Activated naive CD8-positive, alpha-beta T cell (primary cell): ENCODE data around the gene CAMTA1.

Source experiments
- H3K27ac Mint-ChIP-seq: one replicate; pipeline ENCODE4 v1.8.0; 2021; ENCODE audit warnings: mixed read lengths
- H3K27me3 Mint-ChIP-seq: one replicate; pipeline ENCODE4 v1.8.0; 2021; ENCODE audit warnings: mixed read lengths
- H3K36me3 Mint-ChIP-seq: one replicate; pipeline ENCODE4 v1.8.0; 2021; ENCODE audit warnings: mixed read lengths
- H3K4me1 Mint-ChIP-seq: one replicate; pipeline ENCODE4 v1.8.0; 2021; ENCODE audit warnings: low read depth, mixed read lengths
- H3K4me3 Mint-ChIP-seq: one replicate; pipeline ENCODE4 v1.8.0; 2021; ENCODE audit warnings: mild to moderate bottlenecking, mixed read lengths
- H3K9me3 Mint-ChIP-seq: one replicate; pipeline ENCODE4 v1.8.0; 2021; ENCODE audit warnings: low read depth, mixed read lengths

CAMTA1 gene

GRCh38 chr1:6867321-6867720 lies 82.1 kb downstream of the CAMTA1 start:
- Mint-ChIP-seq H3K9me3 (no peaks in the 10 kb centered on the region), H3K27ac (no peak overlapping the region), H3K4me1 (peaks cover 42% of the 10 kb centered on the region), H3K27me3 (no peaks in the 10 kb centered on the region), H3K4me3 (no peak overlapping the region), H3K36me3 (peaks cover 12% of the 10 kb centered on the region)

- Mint-ChIP-seq H3K27me3 (no peaks in the 10 kb centered on the region), H3K27ac (no peak overlapping the region), H3K4me3 (no peak overlapping the region), H3K4me1 (peaks cover 48% of the 10 kb centered on the region), H3K9me3 (no peaks in the 10 kb centered on the region), H3K36me3 (peaks cover 16% of the 10 kb centered on the region)
Measured at GRCh38 chr1:6867729-6868659, 82.7 kb downstream of the CAMTA1 start.

GRCh38 chr1:6868660-6869380 lies 83.6 kb downstream of the CAMTA1 start:
- Mint-ChIP-seq H3K4me3 (no peak overlapping the region), H3K27me3 (no peaks in the 10 kb centered on the region), H3K27ac (peak overlapping the region; percentile 17), H3K9me3 (no peaks in the 10 kb centered on the region), H3K4me1 (peaks cover 45% of the 10 kb centered on the region), H3K36me3 (peaks cover 13% of the 10 kb centered on the region)

DNA sequence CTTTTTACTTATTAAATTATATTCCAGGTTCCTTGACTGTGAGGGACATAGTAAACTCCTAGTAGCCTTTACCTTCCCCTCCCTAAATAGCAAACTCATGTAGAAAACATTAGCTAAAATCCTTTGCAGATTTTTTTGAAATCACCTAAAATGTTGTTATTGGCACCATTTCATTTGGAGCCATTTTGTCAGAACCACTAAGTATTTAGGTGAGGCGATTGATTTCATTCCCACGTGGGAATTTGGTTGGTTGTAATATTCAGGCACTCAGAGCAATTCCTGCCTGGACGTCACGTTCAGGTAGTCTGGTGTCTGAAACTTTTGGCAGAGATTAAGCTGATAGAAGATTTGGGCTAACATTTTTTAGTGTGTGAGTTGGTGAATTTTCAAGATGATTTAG lies 84.3 kb downstream of the CAMTA1 start:
- H3K27ac Mint-ChIP-seq = no peak overlapping the region
- H3K9me3 Mint-ChIP-seq = no peaks in the 10 kb centered on the region
- H3K4me1 Mint-ChIP-seq = peaks cover 43% of the 10 kb centered on the region
- H3K36me3 Mint-ChIP-seq = peaks cover 7% of the 10 kb centered on the region
- H3K27me3 Mint-ChIP-seq = no peaks in the 10 kb centered on the region
- no peak overlapping the region for H3K4me3 Mint-ChIP-seq

DNA sequence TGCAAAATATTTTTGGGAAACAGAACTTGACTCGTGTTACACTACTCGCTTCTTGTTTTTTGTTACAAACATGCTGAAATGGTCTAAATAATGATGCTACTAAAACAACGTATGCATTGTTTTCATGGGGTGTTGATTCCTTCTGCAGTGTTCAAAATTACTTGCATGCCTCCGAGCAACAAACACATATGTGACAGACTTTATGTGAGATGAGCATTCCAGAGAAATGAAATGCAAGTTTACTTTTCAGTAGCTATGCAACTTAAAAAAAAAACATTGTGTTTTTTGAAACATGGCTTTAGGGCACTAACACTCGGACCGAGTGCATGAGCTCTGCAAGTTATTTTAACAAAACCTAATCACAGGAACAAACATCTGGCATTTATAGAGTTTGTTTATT lies 84.8 kb downstream of the CAMTA1 start:
- Mint-ChIP-seq H3K9me3 (no peaks in the 10 kb centered on the region), H3K27ac (no peak overlapping the region), H3K4me1 (peaks cover 41% of the 10 kb centered on the region), H3K4me3 (no peak overlapping the region), H3K36me3 (peaks cover 6% of the 10 kb centered on the region), H3K27me3 (no peaks in the 10 kb centered on the region)

DNA sequence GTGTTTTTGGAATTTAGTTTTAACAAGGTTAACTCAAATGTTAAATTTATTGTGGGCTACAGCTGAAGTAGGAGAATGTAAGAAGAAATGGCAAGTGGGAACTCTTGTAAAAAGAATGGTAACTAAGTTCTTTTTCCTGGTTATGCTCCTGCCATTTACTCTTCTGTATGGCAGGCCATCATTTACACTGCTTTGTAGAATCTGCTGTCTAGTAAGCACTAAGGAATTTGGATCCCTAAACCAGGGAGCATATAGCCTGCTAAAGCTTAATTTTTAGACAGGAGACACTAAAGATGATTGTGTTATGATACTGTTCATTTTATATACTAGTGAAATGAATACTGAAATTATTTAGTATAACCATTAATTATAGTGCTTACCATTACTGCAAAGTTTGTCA lies 85.3 kb downstream of the CAMTA1 start:
- Mint-ChIP-seq H3K36me3 (peaks cover 6% of the 10 kb centered on the region), H3K27me3 (no peaks in the 10 kb centered on the region), H3K4me3 (no peak overlapping the region), H3K27ac (no peak overlapping the region), H3K9me3 (no peaks in the 10 kb centered on the region), H3K4me1 (peaks cover 41% of the 10 kb centered on the region)

DNA sequence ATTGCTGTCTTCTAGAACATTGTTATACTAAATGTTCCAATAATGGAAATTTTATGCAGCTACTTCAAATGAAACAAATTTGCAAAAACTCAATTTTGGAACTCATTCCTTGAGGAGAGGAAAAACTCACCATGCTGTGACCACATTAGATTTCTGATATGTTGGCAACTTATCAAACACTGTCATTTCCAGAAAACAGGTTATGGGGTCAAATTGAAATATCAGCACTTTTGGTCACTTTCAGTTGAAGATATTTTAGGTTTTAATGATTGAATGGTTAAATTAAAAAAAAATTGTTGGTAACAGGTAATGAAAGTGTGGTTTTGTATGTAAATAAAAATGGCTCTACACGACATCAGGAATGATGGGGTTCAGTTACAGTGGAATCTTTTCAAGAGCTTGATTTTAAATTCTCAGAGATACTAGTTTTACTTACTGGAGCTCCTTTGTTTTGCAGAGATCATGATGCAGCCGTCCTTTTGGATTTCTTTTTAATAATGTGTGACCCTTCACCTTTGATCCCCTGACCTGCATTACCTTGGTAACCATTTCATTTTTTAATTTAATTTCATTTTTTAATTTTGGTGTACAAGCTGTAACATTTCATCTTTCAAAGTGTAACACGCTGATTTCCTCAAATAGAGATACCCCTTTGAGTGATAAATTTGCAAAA lies 86.2 kb downstream of the CAMTA1 start:
- no peak overlapping the region for H3K27ac Mint-ChIP-seq
- H3K9me3 Mint-ChIP-seq = no peaks in the 10 kb centered on the region
- peaks cover 6% of the 10 kb centered on the region for H3K36me3 Mint-ChIP-seq
- peaks cover 35% of the 10 kb centered on the region for H3K4me1 Mint-ChIP-seq
- H3K4me3 Mint-ChIP-seq = no peak overlapping the region
- no peaks in the 10 kb centered on the region for H3K27me3 Mint-ChIP-seq

DNA sequence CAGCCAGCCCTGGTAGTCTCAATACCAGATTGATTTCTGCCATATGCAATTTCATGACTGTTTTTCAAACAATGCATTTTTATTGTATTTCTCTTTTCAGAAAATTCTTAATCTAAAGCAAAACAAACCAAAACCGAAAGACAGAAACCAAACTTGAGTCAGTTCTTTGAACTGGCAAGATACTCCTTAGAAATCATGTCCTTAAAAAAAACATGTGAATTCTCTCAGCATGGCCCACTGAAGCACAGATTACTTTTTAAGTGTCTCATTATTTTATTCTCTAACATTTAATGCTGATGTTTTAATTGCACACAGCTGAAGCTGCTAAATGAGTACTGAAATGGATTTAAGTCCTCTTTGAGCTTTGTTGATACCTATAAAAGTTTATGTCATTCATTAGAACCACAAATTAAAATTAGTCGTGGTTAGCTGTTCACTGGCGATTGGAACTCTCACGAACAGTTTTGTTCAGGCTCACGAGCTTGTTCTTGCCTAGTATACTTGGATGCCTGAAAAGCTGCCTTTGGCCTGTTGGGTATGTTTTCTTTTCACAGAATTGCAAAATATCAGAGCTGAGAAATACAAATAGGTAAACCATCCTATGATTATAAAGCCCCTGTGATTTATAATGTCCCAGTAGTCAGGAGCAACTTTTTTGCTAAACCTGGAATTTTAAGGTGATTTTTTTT lies 87.5 kb downstream of the CAMTA1 start:
- Mint-ChIP-seq H3K4me1 (peaks cover 30% of the 10 kb centered on the region), H3K4me3 (no peak overlapping the region), H3K36me3 (peaks cover 11% of the 10 kb centered on the region), H3K27ac (no peak overlapping the region), H3K9me3 (no peaks in the 10 kb centered on the region), H3K27me3 (no peaks in the 10 kb centered on the region)

- Mint-ChIP-seq H3K27ac (no peak overlapping the region), H3K36me3 (peaks cover 11% of the 10 kb centered on the region), H3K4me1 (peaks cover 24% of the 10 kb centered on the region), H3K27me3 (no peaks in the 10 kb centered on the region), H3K9me3 (no peaks in the 10 kb centered on the region), H3K4me3 (no peak overlapping the region)
Measured at GRCh38 chr1:6873298-6874015, 88.2 kb downstream of the CAMTA1 start.

GRCh38 chr1:6874298-6874697 lies 89.0 kb downstream of the CAMTA1 start:
- Mint-ChIP-seq H3K4me1 (peaks cover 16% of the 10 kb centered on the region), H3K36me3 (peaks cover 11% of the 10 kb centered on the region), H3K27me3 (no peaks in the 10 kb centered on the region), H3K27ac (no peak overlapping the region), H3K9me3 (no peaks in the 10 kb centered on the region), H3K4me3 (no peak overlapping the region)

DNA sequence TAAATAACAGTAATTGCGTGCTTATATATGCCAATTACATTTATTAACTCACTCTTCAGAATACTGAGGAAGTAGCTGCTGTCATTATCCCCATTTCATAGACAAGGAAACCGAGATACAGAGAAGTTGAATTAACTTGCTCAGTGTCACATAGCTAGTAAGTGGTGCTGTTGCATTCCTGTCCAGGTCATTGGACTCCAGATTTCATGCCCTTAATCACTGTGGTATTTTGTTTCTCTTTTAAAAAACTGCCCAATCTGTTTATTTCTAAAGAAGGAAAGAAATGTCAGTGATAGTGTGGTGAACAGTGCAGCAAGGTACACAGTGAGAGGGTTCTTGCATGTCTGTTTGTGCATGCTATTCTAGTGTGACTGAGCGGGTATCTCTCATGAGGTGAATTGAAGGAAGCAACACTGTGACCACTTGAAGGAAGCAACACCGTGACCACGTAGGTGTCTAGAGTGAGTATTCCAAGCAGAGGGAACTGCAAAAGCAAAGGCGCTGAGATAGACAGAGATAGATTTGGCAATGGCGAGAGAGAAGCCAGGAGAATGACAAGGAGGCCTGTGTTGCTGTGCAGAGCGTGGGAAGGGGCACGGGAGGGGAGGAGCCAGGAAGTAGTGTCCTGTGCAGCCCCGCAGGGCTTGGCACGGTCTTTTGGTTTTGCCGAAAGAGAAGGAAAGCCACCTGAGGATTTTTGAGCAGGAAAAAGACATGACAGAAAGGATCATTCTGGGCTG lies 95.9 kb downstream of the CAMTA1 start:
- H3K36me3 Mint-ChIP-seq = peaks cover 5% of the 10 kb centered on the region
- no peaks in the 10 kb centered on the region for H3K9me3 Mint-ChIP-seq
- peaks cover 7% of the 10 kb centered on the region for H3K4me1 Mint-ChIP-seq
- H3K27me3 Mint-ChIP-seq = no peaks in the 10 kb centered on the region
- no peak overlapping the region for H3K4me3 Mint-ChIP-seq
- no peak overlapping the region for H3K27ac Mint-ChIP-seq

DNA sequence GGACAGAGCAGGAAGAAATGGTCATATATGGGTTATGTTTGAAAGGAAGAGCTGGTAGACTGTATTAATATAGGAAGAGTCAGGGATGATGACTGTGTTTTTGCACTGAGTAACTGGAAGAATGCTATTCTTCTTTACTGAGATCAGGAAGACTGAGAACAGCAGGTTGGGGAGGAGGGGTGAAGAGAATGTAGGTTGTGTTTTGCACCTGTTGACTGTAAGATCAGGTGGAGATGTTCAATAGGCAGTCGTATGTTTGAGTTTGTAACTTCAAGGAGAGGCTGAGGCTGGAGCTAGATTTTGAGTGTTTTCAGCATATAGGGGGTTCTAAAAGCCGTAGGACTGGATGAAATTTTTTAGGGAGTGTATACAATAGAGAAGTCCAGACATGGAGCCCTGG lies 97.2 kb downstream of the CAMTA1 start:
- H3K27me3 Mint-ChIP-seq = no peaks in the 10 kb centered on the region
- H3K4me1 Mint-ChIP-seq = peaks cover 6% of the 10 kb centered on the region
- H3K9me3 Mint-ChIP-seq = no peaks in the 10 kb centered on the region
- no peak overlapping the region for H3K27ac Mint-ChIP-seq
- peaks cover 3% of the 10 kb centered on the region for H3K36me3 Mint-ChIP-seq
- H3K4me3 Mint-ChIP-seq = no peak overlapping the region

GRCh38 chr1:6884652-6885153 lies 99.4 kb downstream of the CAMTA1 start:
- H3K27me3 Mint-ChIP-seq = no peaks in the 10 kb centered on the region
- H3K36me3 Mint-ChIP-seq = peaks cover 2% of the 10 kb centered on the region
- H3K27ac Mint-ChIP-seq = no peak overlapping the region
- peaks cover 6% of the 10 kb centered on the region for H3K4me1 Mint-ChIP-seq
- no peaks in the 10 kb centered on the region for H3K9me3 Mint-ChIP-seq
- H3K4me3 Mint-ChIP-seq = no peak overlapping the region
